NOMO-1 (cell line): ENCODE data around the gene RXRA.

Source experiments
- DNase-seq, 2 experiments: peaks; one replicate each; lab custom pipeline; 2025; ENCODE audit not compliant: unreplicated experiment in 2 of 2; lab: John Stamatoyannopoulos, UW

The RXRA gene

GRCh38 chr9:134410835-134411217 lies 84.6 kb downstream of the RXRA start:
- DNase-seq: no peak

- DNase-seq: no peak
Observed at GRCh38 chr9:134411440-134412297, 85.4 kb downstream of the RXRA start.

GRCh38 chr9:134412298-134412711 lies 86.0 kb downstream of the RXRA start:
- no peak for DNase-seq

- DNase-seq: no peak
Observed at GRCh38 chr9:134413112-134413715, 87.0 kb downstream of the RXRA start.

GRCh38 chr9:134413890-134414623 lies 87.8 kb downstream of the RXRA start:
- no peak for DNase-seq

- no peak for DNase-seq
Observed at GRCh38 chr9:134414900-134415425, 88.7 kb downstream of the RXRA start.

- no peak for DNase-seq
Observed at GRCh38 chr9:134416385-134417015, 90.2 kb downstream of the RXRA start.

GRCh38 chr9:134418354-134418753 lies 92.1 kb downstream of the RXRA start:
- DNase-seq: no peak

GRCh38 chr9:134419000-134419683 lies 92.9 kb downstream of the RXRA start:
- DNase-seq: no peak

- DNase-seq: no peak
Observed at GRCh38 chr9:134419684-134420076, 93.4 kb downstream of the RXRA start.

GRCh38 chr9:134420281-134420845 lies 94.1 kb downstream of the RXRA start:
- DNase-seq: no peak

GRCh38 chr9:134420974-134421432 lies 94.7 kb downstream of the RXRA start:
- DNase-seq: no peak

GRCh38 chr9:134421888-134422287 lies 95.6 kb downstream of the RXRA start:
- DNase-seq: no peak

- DNase-seq: no peak
Observed at GRCh38 chr9:134422301-134423090, 96.2 kb downstream of the RXRA start.

GRCh38 chr9:134423166-134423565 lies 96.9 kb downstream of the RXRA start:
- no peak for DNase-seq

- no peak for DNase-seq
Observed at GRCh38 chr9:134423749-134424148, 97.5 kb downstream of the RXRA start.

- DNase-seq: no peak
Observed at GRCh38 chr9:134424818-134425217, 98.6 kb downstream of the RXRA start.

GRCh38 chr9:134425401-134425800 lies 99.1 kb downstream of the RXRA start:
- no peak for DNase-seq

- DNase-seq: no peak
Observed at GRCh38 chr9:134425812-134426211, 99.6 kb downstream of the RXRA start.
